Naive thymus-derived CD4-positive, alpha-beta T cell (primary cell): ENCODE data around the gene MIOX. TPM values are rescaled to one million over a fixed set of nuclear protein-coding genes. Genes with fewer than 3 reads are reported as not detected.

Experiments used
- ATAC-seq: fragments of 150-1000 bp; cut with Tn5 transposase; 2 replicates; pipeline ENCODE4 v1.10.0; 2021; ENCODE audit warnings: mild to moderate bottlenecking, moderate library complexity
- CTCF ChIA-PET: fragments of 350-600 bp; sonication (Branson Sonifier 250); formaldehyde crosslinking; loops from one replicate; lab custom pipeline; 2021; ENCODE audit warnings: antibody characterized with exemption; lab: Charles Lee
- POLR2A ChIA-PET: fragments of 350-600 bp; sonication (Branson Sonifier 250); formaldehyde crosslinking; loops from one replicate; lab custom pipeline; 2021; ENCODE audit warnings: antibody characterized with exemption, inconsistent platforms; lab: Charles Lee
- DNase-seq, 9 donors: peaks; one replicate each; pipeline versions ENCODE4 v3.0.0 to v3.0.0-alpha.2; 2020 to 2022; ENCODE audit warnings: mixed read lengths in 1 of 9
- H3K27ac ChIP-seq: one replicate; pipeline ENCODE4 v1.7.0; 2013; ENCODE audit warnings: mild to moderate bottlenecking, low read depth, low read length, moderate library complexity
- H3K27me3 ChIP-seq, 2 donors: one replicate each; pipeline ENCODE4 v1.7.0; 2013; ENCODE audit warnings: low read length in 2 of 2, mild to moderate bottlenecking in 2 of 2, moderate library complexity in 2 of 2; ENCODE audit not compliant: control insufficient read depth in 2 of 2, insufficient read depth in 2 of 2
- H3K36me3 ChIP-seq, 3 experiments: 1 replicate in 2 of 3; 2 replicates in 1 of 3; pipeline ENCODE4 v1.7.0; 2013; ENCODE audit warnings: low read length in 3 of 3, mild to moderate bottlenecking in 3 of 3, moderate library complexity in 1 of 3; ENCODE audit not compliant: insufficient read depth in 3 of 3, control insufficient read depth in 2 of 3
- H3K4me1 ChIP-seq, 2 donors: one replicate each; pipeline ENCODE4 v1.7.0; 2013; ENCODE audit warnings: low read length in 2 of 2, mild to moderate bottlenecking in 2 of 2, moderate library complexity in 1 of 2; ENCODE audit not compliant: control insufficient read depth in 2 of 2, insufficient read depth in 2 of 2
- H3K4me3 ChIP-seq: 2 replicates; pipeline ENCODE4 v1.7.0; 2013; ENCODE audit warnings: mild to moderate bottlenecking, low read length
- H3K9me3 ChIP-seq, 3 experiments: 1 replicate in 2 of 3; 2 replicates in 1 of 3; pipeline ENCODE4 v1.7.0; 2013; ENCODE audit warnings: low read length in 3 of 3; ENCODE audit not compliant: control insufficient read depth in 2 of 3
- H3K27ac Mint-ChIP-seq, 9 donors: one replicate each; pipeline ENCODE4 v1.8.0; 2020 to 2022; ENCODE audit warnings: mixed read lengths in 9 of 9, mild to moderate bottlenecking in 8 of 9, moderate library complexity in 5 of 9, inconsistent platforms in 2 of 9
- H3K27me3 Mint-ChIP-seq, 5 donors: one replicate each; pipeline ENCODE4 v1.8.0; 2021 to 2022; ENCODE audit warnings: mixed read lengths in 5 of 5, mild to moderate bottlenecking in 1 of 5
- H3K36me3 Mint-ChIP-seq, 5 donors: one replicate each; pipeline ENCODE4 v1.8.0; 2020 to 2022; ENCODE audit warnings: mixed read lengths in 5 of 5, mild to moderate bottlenecking in 3 of 5, inconsistent platforms in 1 of 5
- H3K4me1 Mint-ChIP-seq, 7 donors: one replicate each; pipeline ENCODE4 v1.8.0; 2020 to 2022; ENCODE audit warnings: mixed read lengths in 7 of 7, mild to moderate bottlenecking in 3 of 7, inconsistent platforms in 1 of 7
- H3K4me3 Mint-ChIP-seq, 10 donors: one replicate each; pipeline ENCODE4 v1.8.0; 2020 to 2022; ENCODE audit warnings: mild to moderate bottlenecking in 10 of 10, mixed read lengths in 10 of 10, moderate library complexity in 6 of 10, inconsistent platforms in 2 of 10
- H3K9me3 Mint-ChIP-seq, 11 donors: one replicate each; pipeline ENCODE4 v1.8.0; 2020 to 2022; ENCODE audit warnings: mixed read lengths in 11 of 11, mild to moderate bottlenecking in 4 of 11, inconsistent platforms in 1 of 11, moderate library complexity in 1 of 11
- intact Hi-C, 2 donors: fragments of 100-400 bp; cut with micrococcal nuclease; formaldehyde crosslinking; loops; one replicate each; pipeline ENCODE4 v1.15.1; 2023
- polyA plus RNA-seq, 2 donors: library from polyadenylated mRNA; unstranded; fragments of 300-500 nt; fragmentation: Illumina TruSeq; gene quantifications; one replicate each; pipeline ENCODE4 v1.2.3, GENCODE V29; 2021
- total RNA-seq, 6 experiments: library from RNA in 5 of 6; stranded (reverse) in 5 of 6; gene quantifications; 1 replicate in 5 of 6; 2 replicates in 1 of 6; pipeline ENCODE4 v1.2.3 and lab custom pipeline; 2021 to 2026

Gene MIOX
- total and polyA plus RNA-seq, 7 experiments from 2014 or later = 0.22 TPM; not detected in 6

DNA sequence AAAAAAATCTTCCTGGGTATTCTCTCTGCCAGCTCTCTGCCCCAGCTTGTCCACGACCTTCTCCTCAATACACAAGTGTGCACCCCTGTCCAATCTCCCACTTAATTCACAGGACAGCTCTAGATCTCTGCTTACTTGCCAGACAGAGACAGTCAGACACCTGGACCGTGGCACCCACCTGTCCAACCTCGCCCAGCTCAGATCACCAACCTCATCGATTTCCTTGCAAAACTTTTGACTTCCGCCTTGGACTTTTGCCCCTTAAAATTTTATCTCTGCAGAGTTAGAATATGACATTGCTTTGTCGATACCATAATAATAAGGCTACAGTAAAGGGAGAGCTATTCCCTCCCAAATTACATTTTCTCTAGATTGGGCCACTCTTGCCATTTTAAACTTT lies 10.4 kb downstream of the MIOX start:
- POLR2A ChIA-PET = interaction anchor here (0.7 to 2.1 kb wide), 7 partner anchors 9 to 245 kb away, joined by 3 to 10 read pairs (median 5); partner anchors contain the start of genes LMF2, NCAPH2 and SCO2

DNA sequence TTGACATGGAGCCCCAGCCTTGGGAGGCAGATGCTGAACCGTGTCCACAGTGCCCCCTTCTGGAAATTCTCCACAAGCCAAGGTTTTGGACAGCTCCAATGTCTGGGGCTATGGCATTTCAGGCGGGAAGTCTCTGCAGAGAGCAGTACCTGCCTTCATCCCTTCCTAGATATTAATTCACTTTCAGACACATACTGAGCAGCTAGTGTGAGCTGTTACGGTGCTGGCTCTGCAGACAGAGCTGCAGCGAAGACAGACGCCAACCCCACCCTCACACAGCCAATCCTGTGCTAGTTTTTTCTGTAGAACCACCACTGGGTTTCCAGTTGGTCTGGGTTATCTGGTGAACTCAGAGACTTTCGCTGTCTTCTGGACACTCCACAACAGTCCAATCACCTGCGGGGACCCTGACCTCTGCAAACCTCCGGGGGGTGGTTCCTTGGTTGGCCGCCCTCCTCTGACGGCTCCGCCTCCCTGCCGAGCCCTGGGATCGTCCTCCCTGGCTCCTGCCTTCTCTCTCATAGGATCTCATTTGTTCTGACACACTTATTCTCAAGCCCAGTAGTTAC lies 11.7 kb downstream of the MIOX start:
- H3K4me3 ChIP-seq = no peak overlapping the region
- intact Hi-C loops = loop anchor here (1.0 to 10.0 kb wide), 11 partner anchors 28 to 257 kb away; no protein-coding TSS in a partner anchor

More for the DNA sequence above, 10.4 kb downstream of the MIOX start:
- DNase-seq = no peak
- Histone ChIP-seq H3K27ac (no peak overlapping the region), H3K36me3 (peaks cover 0 to under 1% (median 0%) of the 10 kb centered on the region in 3 experiments), H3K4me3 (no peak overlapping the region), H3K4me1 (no peaks in the 10 kb centered on the region), H3K9me3 (no peaks in the 10 kb centered on the region), H3K27me3 (no peaks in the 10 kb centered on the region)
- H3K36me3 Mint-ChIP-seq = peaks cover 0 to 3% (median 0%) of the 10 kb centered on the region in 5 donors
- no peaks in the 10 kb centered on the region for H3K9me3 Mint-ChIP-seq
- no peak for ATAC-seq
- peaks cover 0 to 5% (median 0%) of the 10 kb centered on the region in 5 donors for H3K27me3 Mint-ChIP-seq
- intact Hi-C loops = loop anchor here (5.0 to 10.0 kb wide), 3 partner anchors 40 to 195 kb away; no protein-coding TSS in a partner anchor
- no peak overlapping the region for H3K27ac Mint-ChIP-seq
- peaks cover 3 to 10% (median 9%) of the 10 kb centered on the region in 7 donors for H3K4me1 Mint-ChIP-seq
- H3K4me3 Mint-ChIP-seq = no peak overlapping the region
- CTCF ChIA-PET = interaction anchor here (0.6 to 2.4 kb wide), 15 partner anchors 11 to 619 kb away, joined by 3 to 16 read pairs (median 4); partner anchors contain the start of genes LMF2, NCAPH2 and SCO2

DNA sequence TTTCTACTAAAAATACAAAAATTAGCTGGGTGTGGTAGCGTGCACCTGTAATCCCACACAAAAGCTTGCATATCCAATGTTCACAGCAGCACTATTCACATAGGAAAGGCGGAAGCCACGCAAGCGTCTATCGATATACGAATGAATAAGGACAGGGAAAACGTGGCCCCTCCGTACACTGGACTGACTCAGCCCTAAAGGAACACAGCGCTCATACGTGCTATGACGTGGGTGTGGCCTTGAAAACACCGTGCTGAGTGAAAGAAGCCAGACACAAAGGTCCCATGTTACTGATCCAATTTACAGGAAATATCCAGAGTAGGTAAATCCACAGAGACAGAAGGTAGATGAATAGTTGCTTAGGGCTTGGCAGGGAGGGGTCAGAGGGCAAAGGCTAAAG lies 13.8 kb downstream of the MIOX start:
- Mint-ChIP-seq H3K27me3 (peaks cover 0 to 5% (median 0%) of the 10 kb centered on the region in 5 donors), H3K36me3 (peaks cover 0 to 3% (median 0%) of the 10 kb centered on the region in 5 donors), H3K9me3 (no peaks in the 10 kb centered on the region), H3K4me1 (peaks cover 3 to 10% (median 9%) of the 10 kb centered on the region in 7 donors), H3K27ac (no peak overlapping the region), H3K4me3 (no peak overlapping the region)
- H3K4me3 ChIP-seq = no peak overlapping the region
- H3K36me3 ChIP-seq = peaks cover 0 to 26% (median 6%) of the 10 kb centered on the region in 3 experiments
- no peaks in the 10 kb centered on the region for H3K27me3 ChIP-seq
- no peaks in the 10 kb centered on the region for H3K9me3 ChIP-seq
- ChIA-PET CTCF (interaction anchor here (1.4 kb wide), 1 partner anchor 25 kb away, joined by 7 read pairs; the partner anchor contains the start of gene SCO2), POLR2A (interaction anchor here (0.9 kb wide), 1 partner anchor 25 kb away, joined by 3 read pairs; the partner anchor contains the start of gene SCO2)
- no peak for DNase-seq
- intact Hi-C loops = loop anchor here in 1 of 2 donors (10.0 kb wide), 1 partner anchor 226 kb away; the partner anchor contains the start of gene MAPK11
- H3K27ac ChIP-seq = no peak overlapping the region
- no peaks in the 10 kb centered on the region for H3K4me1 ChIP-seq
- no peak for ATAC-seq

More for the DNA sequence above, 11.7 kb downstream of the MIOX start:
- POLR2A ChIA-PET = interaction anchor here (0.5 to 2.1 kb wide), 11 partner anchors 15 to 155 kb away, joined by 3 to 10 read pairs (median 3); partner anchors contain the start of genes PPP6R2 and SCO2
- CTCF ChIA-PET = interaction anchor here (0.5 to 2.4 kb wide), 24 partner anchors 10 to 259 kb away, joined by 3 to 16 read pairs (median 4); partner anchors contain the start of genes LMF2, NCAPH2 and SCO2
- no peaks in the 10 kb centered on the region for H3K4me1 ChIP-seq
- H3K9me3 ChIP-seq = no peaks in the 10 kb centered on the region
- H3K36me3 ChIP-seq = peaks cover 0 to 13% (median 0%) of the 10 kb centered on the region in 3 experiments
- peak in 8 of 9 donors; percentile 60 to 76 (median 70) for DNase-seq
- no peaks in the 10 kb centered on the region for H3K9me3 Mint-ChIP-seq
- peaks cover 3 to 10% (median 9%) of the 10 kb centered on the region in 7 donors for H3K4me1 Mint-ChIP-seq
- H3K27me3 Mint-ChIP-seq = peaks cover 0 to 5% (median 0%) of the 10 kb centered on the region in 5 donors
- H3K27me3 ChIP-seq = no peaks in the 10 kb centered on the region
- H3K27ac ChIP-seq = no peak overlapping the region
- no peak overlapping the region for H3K4me3 Mint-ChIP-seq
- ATAC-seq = peak; percentile 92
- H3K27ac Mint-ChIP-seq = no peak overlapping the region
- H3K36me3 Mint-ChIP-seq = peaks cover 0 to 3% (median 0%) of the 10 kb centered on the region in 5 donors

DNA sequence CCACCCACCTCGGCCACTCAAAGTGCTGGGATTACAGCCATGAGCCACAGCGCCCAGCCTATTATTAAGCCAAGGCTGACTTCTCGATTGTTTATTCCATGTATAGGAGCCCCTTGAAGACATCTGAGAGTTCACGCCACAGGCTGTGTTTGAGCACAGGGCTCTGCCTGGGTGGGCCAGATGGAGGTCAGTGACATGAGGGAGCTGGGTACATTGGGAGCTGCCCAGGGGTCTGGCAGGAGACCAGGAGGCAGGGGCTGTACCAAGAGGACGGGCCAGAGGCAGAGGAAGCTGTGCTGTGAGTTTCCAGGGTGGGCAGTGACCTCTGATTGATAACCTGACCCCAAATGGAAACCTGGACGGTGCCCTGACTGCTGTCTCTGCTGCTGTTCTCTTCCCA lies 15.4 kb downstream of the MIOX start:
- CTCF ChIA-PET = interaction anchor here (0.5 kb wide), 1 partner anchor 121 kb away, joined by 3 read pairs; no protein-coding TSS in a partner anchor
- POLR2A ChIA-PET = interaction anchor here (1.4 kb wide), 1 partner anchor 31 kb away, joined by 3 read pairs; no protein-coding TSS in a partner anchor
- H3K9me3 Mint-ChIP-seq = no peaks in the 10 kb centered on the region

DNA sequence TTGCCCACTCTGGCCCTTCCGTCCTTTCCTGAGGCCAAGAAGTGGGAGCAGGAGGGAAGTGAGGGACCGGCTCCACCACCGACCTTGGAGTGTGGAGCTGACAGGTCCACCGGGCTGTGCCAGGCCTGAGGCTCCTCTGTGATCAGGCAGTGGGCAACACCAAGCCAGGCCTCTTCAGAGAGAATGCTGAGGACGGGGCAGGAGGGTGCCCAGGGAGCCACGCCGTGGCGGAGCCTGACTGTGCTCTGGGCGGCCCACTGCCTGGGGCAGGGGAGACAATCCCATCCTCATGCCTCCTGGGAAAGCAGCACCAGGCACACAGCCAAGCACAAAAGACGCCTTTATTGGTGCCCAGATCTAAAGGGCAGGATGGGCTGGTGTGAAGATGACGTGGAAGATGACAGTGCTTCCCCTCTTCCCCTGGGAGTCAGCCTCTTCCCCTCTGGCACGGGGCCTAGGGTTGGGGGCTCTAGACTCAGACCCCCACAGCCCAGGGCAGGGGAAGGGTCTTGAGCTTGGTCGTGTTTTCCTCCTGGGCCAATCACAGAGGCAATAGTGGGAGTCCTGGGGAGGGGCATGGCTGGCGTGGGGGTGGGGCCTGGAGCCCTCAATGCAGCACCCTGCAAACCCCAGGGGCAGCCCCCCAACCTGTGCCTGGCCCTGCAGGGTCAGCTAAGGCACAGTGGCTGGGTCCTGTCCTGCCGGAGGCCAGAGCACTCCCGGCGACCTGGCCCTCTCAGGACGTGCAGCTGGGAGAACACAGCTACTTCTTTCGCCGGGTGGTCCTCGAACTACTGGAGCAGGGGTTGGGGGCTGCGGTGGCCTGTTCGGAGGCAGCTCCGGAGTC lies 16.2 kb downstream of the MIOX start:
- ATAC-seq (no peak), DNase-seq (no peak)
- no peaks in the 10 kb centered on the region for H3K9me3 Mint-ChIP-seq
- ChIA-PET POLR2A (interaction anchor here (1.4 to 1.5 kb wide), 2 partner anchors 21 to 32 kb away, joined by 3 read pairs; partner anchors contain the start of gene ADM2), CTCF (no interaction called here)
- intact Hi-C loops = loop anchor here in 1 of 2 donors (10.0 kb wide), 1 partner anchor 228 kb away; the partner anchor contains the start of gene MAPK11
- Histone ChIP-seq H3K27ac (no peak overlapping the region), H3K36me3 (peaks cover 0 to 38% (median 7%) of the 10 kb centered on the region in 3 experiments), H3K4me3 (no peak overlapping the region), H3K27me3 (no peaks in the 10 kb centered on the region), H3K4me1 (peaks cover 10 to 16% of the 10 kb centered on the region in 2 donors), H3K9me3 (no peaks in the 10 kb centered on the region)
- peaks cover 0 to 3% (median 0%) of the 10 kb centered on the region in 5 donors for H3K27me3 Mint-ChIP-seq
- no peak overlapping the region for H3K4me3 Mint-ChIP-seq
- H3K4me1 Mint-ChIP-seq = peaks cover 4 to 16% (median 7%) of the 10 kb centered on the region in 7 donors
- peaks cover 0 to 5% (median 0%) of the 10 kb centered on the region in 5 donors for H3K36me3 Mint-ChIP-seq
- no peak overlapping the region for H3K27ac Mint-ChIP-seq

More for the DNA sequence above, 15.4 kb downstream of the MIOX start:
- DNase-seq (no peak), ATAC-seq (no peak)
- H3K27me3 ChIP-seq = no peaks in the 10 kb centered on the region
- peaks cover 0 to 34% (median 7%) of the 10 kb centered on the region in 3 experiments for H3K36me3 ChIP-seq
- intact Hi-C loops = loop anchor here in 1 of 2 donors (10.0 kb wide), 1 partner anchor 227 kb away; the partner anchor contains the start of gene MAPK11
- Mint-ChIP-seq H3K27me3 (peaks cover 0 to 5% (median 0%) of the 10 kb centered on the region in 5 donors), H3K4me1 (peaks cover 4 to 16% (median 7%) of the 10 kb centered on the region in 7 donors), H3K4me3 (no peak overlapping the region), H3K27ac (no peak overlapping the region), H3K36me3 (peaks cover 0 to 3% (median 0%) of the 10 kb centered on the region in 5 donors)
- H3K9me3 ChIP-seq = no peaks in the 10 kb centered on the region
- H3K27ac ChIP-seq = no peak overlapping the region
- peaks cover 10 to 16% of the 10 kb centered on the region in 2 donors for H3K4me1 ChIP-seq
- no peak overlapping the region for H3K4me3 ChIP-seq
